Measurements from ENCODE around the gene BRAF. TPM values are rescaled to one million over a fixed set of nuclear protein-coding genes. Genes with fewer than 3 reads are reported as not detected.
"Not testable (repeated sequence)": the region's sequence is repeated elsewhere in the genome, so short reads cannot be mapped to it uniquely, and the experiment has no call there.

Gene BRAF
- total and polyA plus RNA-seq, 2 experiments from 2014 or later = 14.0 to 42.0 TPM

DNA sequence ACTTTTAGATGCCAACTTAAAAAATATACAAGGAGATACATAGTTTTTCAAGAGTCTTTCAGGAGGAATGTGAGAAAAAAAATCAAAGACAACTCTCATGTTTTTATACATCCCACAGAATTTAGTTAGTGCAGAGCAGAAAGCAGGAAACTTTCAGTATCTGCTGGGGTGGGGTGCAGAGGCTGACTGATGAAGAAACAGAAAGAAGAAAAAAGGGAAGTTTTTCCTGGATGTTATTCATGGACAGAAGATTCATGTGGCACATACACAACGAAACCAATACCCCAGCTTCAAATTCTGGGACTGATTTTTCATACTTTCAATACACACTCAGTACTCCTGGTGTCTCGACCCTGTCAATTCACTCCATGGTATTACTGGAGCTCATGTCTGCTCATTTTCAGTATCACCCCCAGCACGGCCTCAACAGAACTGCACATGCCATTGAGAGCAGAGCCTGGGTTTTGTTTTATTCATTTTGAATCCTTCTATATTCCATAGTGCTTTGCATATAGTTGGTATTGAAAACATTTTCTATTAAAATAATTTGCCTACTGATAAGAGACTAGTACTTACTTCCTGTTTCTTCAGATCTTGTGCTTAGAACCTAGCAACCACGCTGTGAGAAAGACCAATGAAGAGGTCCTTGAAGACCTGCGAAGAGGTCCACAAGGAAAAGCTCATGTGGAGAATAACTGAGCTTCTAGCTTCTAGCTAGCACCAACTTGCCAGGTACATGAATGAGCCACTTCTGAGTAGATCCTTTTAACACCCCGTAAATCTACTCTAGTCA lies 179.3 kb downstream of the BRAF start:
- H3K4me3 ChIP-seq = no peak overlapping the region
- 91% methylated on average over 6 of the region's 6 CpGs for WGBS (ENCODE audit: low lambda C conversion rate, missing lambda C conversion rate)
- no peaks in the 10 kb centered on the region for H3K4me1 ChIP-seq (ENCODE audit: insufficient read depth)
- no peak overlapping the region for H3K4me2 ChIP-seq
- H3K9me2 ChIP-seq (replicated peaks; ENCODE audit: insufficient read depth) = no peaks in the 10 kb centered on the region
- no peak overlapping the region for H3K27ac ChIP-seq
- no peak overlapping the region for H2AFZ ChIP-seq
- no peak for DNase-seq (ENCODE audit: low spot score)
- H4K20me1 ChIP-seq (ENCODE audit: insufficient read depth, poor library complexity, severe bottlenecking) = no peaks in the 10 kb centered on the region
- no peaks in the 10 kb centered on the region for H3K36me3 ChIP-seq (replicated peaks; ENCODE audit: insufficient read depth, low read depth)
- no peaks in the 10 kb centered on the region for H3K27me3 ChIP-seq
- H3K9me3 ChIP-seq (ENCODE audit: low read depth) = no peaks in the 10 kb centered on the region
- no peaks in the 10 kb centered on the region for H3K79me2 ChIP-seq
- no peak for TF ChIP-seq EZH2phosphoT487 (IDR thresholded peaks at IDR 0.05; ENCODE audit: low read depth, severe bottlenecking, unreplicated experiment)
- TF ChIP-seq, protein P1, sequence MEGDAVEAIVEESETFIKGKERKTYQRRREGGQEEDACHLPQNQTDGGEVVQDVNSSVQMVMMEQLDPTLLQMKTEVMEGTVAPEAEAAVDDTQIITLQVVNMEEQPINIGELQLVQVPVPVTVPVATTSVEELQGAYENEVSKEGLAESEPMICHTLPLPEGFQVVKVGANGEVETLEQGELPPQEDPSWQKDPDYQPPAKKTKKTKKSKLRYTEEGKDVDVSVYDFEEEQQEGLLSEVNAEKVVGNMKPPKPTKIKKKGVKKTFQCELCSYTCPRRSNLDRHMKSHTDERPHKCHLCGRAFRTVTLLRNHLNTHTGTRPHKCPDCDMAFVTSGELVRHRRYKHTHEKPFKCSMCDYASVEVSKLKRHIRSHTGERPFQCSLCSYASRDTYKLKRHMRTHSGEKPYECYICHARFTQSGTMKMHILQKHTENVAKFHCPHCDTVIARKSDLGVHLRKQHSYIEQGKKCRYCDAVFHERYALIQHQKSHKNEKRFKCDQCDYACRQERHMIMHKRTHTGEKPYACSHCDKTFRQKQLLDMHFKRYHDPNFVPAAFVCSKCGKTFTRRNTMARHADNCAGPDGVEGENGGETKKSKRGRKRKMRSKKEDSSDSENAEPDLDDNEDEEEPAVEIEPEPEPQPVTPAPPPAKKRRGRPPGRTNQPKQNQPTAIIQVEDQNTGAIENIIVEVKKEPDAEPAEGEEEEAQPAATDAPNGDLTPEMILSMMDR (IDR thresholded peaks at IDR 0.05; ENCODE audit: poor library complexity) = no peak
- no peak for TF ChIP-seq EZH2 (IDR thresholded peaks at IDR 0.05; ENCODE audit: borderline replicate concordance)

GRCh38 chr7:140744005-140744404 lies 180.7 kb downstream of the BRAF start:
- H4K20me1 ChIP-seq (ENCODE audit: insufficient read depth, poor library complexity, severe bottlenecking) = no peaks in the 10 kb centered on the region
- H3K4me1 ChIP-seq (ENCODE audit: insufficient read depth) = no peaks in the 10 kb centered on the region
- no peaks in the 10 kb centered on the region for H3K79me2 ChIP-seq
- no peaks in the 10 kb centered on the region for H3K27me3 ChIP-seq
- peak; percentile 48 for DNase-seq (ENCODE audit: low spot score)
- no peak overlapping the region for H2AFZ ChIP-seq
- no peaks in the 10 kb centered on the region for H3K36me3 ChIP-seq (replicated peaks; ENCODE audit: insufficient read depth, low read depth)
- no peak overlapping the region for H3K4me2 ChIP-seq
- no peaks in the 10 kb centered on the region for H3K9me3 ChIP-seq (ENCODE audit: low read depth)
- H3K4me3 ChIP-seq = no peak overlapping the region
- no peaks in the 10 kb centered on the region for H3K9me2 ChIP-seq (replicated peaks; ENCODE audit: insufficient read depth)
- peak overlapping the region; percentile 35 for H3K27ac ChIP-seq
- TF ChIP-seq, protein P1 (IDR thresholded peaks at IDR 0.05; ENCODE audit: poor library complexity) = no peak
- TF ChIP-seq EZH2 (IDR thresholded peaks at IDR 0.05; ENCODE audit: borderline replicate concordance) (no peak), EZH2phosphoT487 (IDR thresholded peaks at IDR 0.05; ENCODE audit: low read depth, severe bottlenecking, unreplicated experiment) (no peak)
- 63% methylated on average over 2 of the region's 2 CpGs for WGBS (ENCODE audit: low lambda C conversion rate, missing lambda C conversion rate)

DNA sequence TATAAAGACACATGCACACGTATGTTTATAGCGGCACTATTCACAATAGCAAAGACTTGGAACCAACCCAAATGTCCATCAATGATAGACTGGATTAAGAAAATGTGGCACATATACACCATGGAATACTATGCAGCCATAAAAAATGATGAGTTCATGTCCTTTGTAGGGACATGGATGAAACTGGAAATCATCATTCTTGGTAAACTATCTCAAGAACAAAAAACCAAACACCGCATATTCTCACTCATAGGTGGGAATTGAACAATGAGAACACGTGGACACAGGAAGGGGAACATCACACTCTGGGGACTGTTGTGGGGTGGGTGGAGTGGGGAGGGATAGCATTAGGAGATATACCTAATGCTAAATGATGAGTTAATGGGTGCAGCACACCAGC lies 181.5 kb downstream of the BRAF start:
- H3K36me3 ChIP-seq (replicated peaks; ENCODE audit: insufficient read depth, low read depth); H4K20me1 ChIP-seq (ENCODE audit: insufficient read depth, poor library complexity, severe bottlenecking): not testable (repeated sequence)
- 100% methylated on average over 2 of the region's 4 CpGs for WGBS (ENCODE audit: low lambda C conversion rate, missing lambda C conversion rate)

GRCh38 chr7:140738280-140738679 lies 186.4 kb downstream of the BRAF start:
- Histone ChIP-seq H3K27ac (no peak overlapping the region), H3K9me2 (replicated peaks; ENCODE audit: insufficient read depth) (no peaks in the 10 kb centered on the region), H3K4me1 (ENCODE audit: insufficient read depth) (no peaks in the 10 kb centered on the region), H3K79me2 (no peaks in the 10 kb centered on the region), H3K4me3 (no peak overlapping the region), H3K27me3 (no peaks in the 10 kb centered on the region), H4K20me1 (ENCODE audit: insufficient read depth, poor library complexity, severe bottlenecking) (no peaks in the 10 kb centered on the region), H3K9me3 (ENCODE audit: low read depth) (no peaks in the 10 kb centered on the region), H2AFZ (no peak overlapping the region), H3K4me2 (no peak overlapping the region), H3K36me3 (replicated peaks; ENCODE audit: insufficient read depth, low read depth) (no peaks in the 10 kb centered on the region)
- DNase-seq (ENCODE audit: low spot score) = no peak
- TF ChIP-seq EZH2 (IDR thresholded peaks at IDR 0.05; ENCODE audit: borderline replicate concordance) (no peak), EZH2phosphoT487 (IDR thresholded peaks at IDR 0.05; ENCODE audit: low read depth, severe bottlenecking, unreplicated experiment) (no peak)
- TF ChIP-seq, protein P1 (IDR thresholded peaks at IDR 0.05; ENCODE audit: poor library complexity) = no peak

More for the DNA sequence above, 181.5 kb downstream of the BRAF start:
- not testable (repeated sequence) for H3K9me2 ChIP-seq (replicated peaks; ENCODE audit: insufficient read depth); H3K27me3 ChIP-seq; H3K79me2 ChIP-seq; H3K9me3 ChIP-seq (ENCODE audit: low read depth); H2AFZ ChIP-seq; H3K27ac ChIP-seq; H3K4me3 ChIP-seq; DNase-seq (ENCODE audit: low spot score); H3K4me1 ChIP-seq (ENCODE audit: insufficient read depth); H3K4me2 ChIP-seq
